H1 (cell line): ENCODE measurements around the gene TLK2. TPM values are rescaled to one million over a fixed set of nuclear protein-coding genes. Genes with fewer than 3 reads are reported as not detected.
"Not testable (repeated sequence)": the region's sequence is repeated elsewhere in the genome, so short reads cannot be mapped to it uniquely, and the experiment has no call there.

Experiments
- CTCF ChIA-PET: fragments of 300-600 bp; sonication (Branson Sonifier 250); formaldehyde crosslinking; loops from one replicate; lab custom pipeline; 2021; ENCODE audit not compliant: partially characterized antibody; lab: Charles Lee
- POLR2A ChIA-PET: fragments of 300-600 bp; sonication (Branson Sonifier 250); formaldehyde crosslinking; loops from one replicate; lab custom pipeline; 2021; ENCODE audit warnings: inconsistent platforms; ENCODE audit not compliant: partially characterized antibody; lab: Charles Lee
- DNase-seq, 2 experiments: peaks; one replicate each; pipeline versions ENCODE4 v3.0.0 to v3.0.0-alpha.2; 2010 to 2022; ENCODE audit warnings: low spot score in 2 of 2, low read depth in 1 of 2, mixed read lengths in 1 of 2
- FAIRE-seq: peaks from 2 replicates; lab custom pipeline; 2011; peaks lifted over from hg19 to GRCh38; lab: Jason Lieb, UNC
- H2AFZ ChIP-seq: 2 replicates; pipeline ENCODE4 v1.8.1; 2012; ENCODE audit warnings: low read length, inconsistent platforms
- H2AK5ac ChIP-seq: 2 replicates; pipeline ENCODE4 v1.6.1; 2013; ENCODE audit warnings: low read depth, low read length
- H2BK120ac ChIP-seq: replicated peaks from 2 replicates; pipeline ENCODE3; 2013; ENCODE audit warnings: low read depth, low read length, inconsistent platforms
- H2BK12ac ChIP-seq: 2 replicates; pipeline ENCODE4 v1.6.1; 2013; ENCODE audit warnings: low read depth, low read length
- H2BK15ac ChIP-seq: 2 replicates; pipeline ENCODE4 v1.6.1; 2013; ENCODE audit warnings: low read length
- H2BK20ac ChIP-seq: 2 replicates; pipeline ENCODE4 v1.6.1; 2013; ENCODE audit warnings: low read length
- H2BK5ac ChIP-seq: 2 replicates; pipeline ENCODE4 v1.6.1; 2013; ENCODE audit warnings: low read depth, low read length
- H3K14ac ChIP-seq: 2 replicates; pipeline ENCODE4 v1.6.1; 2013; ENCODE audit warnings: inconsistent platforms; ENCODE audit not compliant: insufficient read length
- H3K18ac ChIP-seq: 2 replicates; pipeline ENCODE4 v1.6.1; 2013; ENCODE audit warnings: low read length; ENCODE audit errors: extremely low read depth
- H3K23ac ChIP-seq: 2 replicates; pipeline ENCODE4 v1.6.1; 2013; ENCODE audit warnings: inconsistent platforms; ENCODE audit not compliant: insufficient read length
- H3K23me2 ChIP-seq: 2 replicates; pipeline ENCODE4 v1.6.1; 2013; ENCODE audit warnings: low read depth, low read length
- H3K27ac ChIP-seq: 2 replicates; pipeline ENCODE4 v1.6.1; 2011; ENCODE audit warnings: low read depth, low read length, inconsistent platforms
- H3K27me3 ChIP-seq, 4 experiments: replicated peaks in 1 of 4; 1 replicate in 1 of 4; 2 replicates in 3 of 4; pipeline versions ENCODE4 v1.6.1 to v1.8.1; 2011 to 2013; ENCODE audit warnings: low read length in 3 of 4, mild to moderate bottlenecking in 3 of 4, inconsistent platforms in 2 of 4, mixed read lengths in 2 of 4, moderate library complexity in 1 of 4; ENCODE audit not compliant: control insufficient read depth in 3 of 4, insufficient read depth in 3 of 4; ENCODE audit errors: extremely low read depth in 1 of 4
- H3K36me3 ChIP-seq, 4 experiments: 2 replicates each; pipeline versions ENCODE4 v1.6.1 to v1.8.1; 2011 to 2013; ENCODE audit warnings: mild to moderate bottlenecking in 4 of 4, low read length in 3 of 4, moderate library complexity in 2 of 4, control low read depth in 1 of 4, inconsistent platforms in 1 of 4; ENCODE audit not compliant: insufficient read depth in 4 of 4, control insufficient read depth in 2 of 4
- H3K4ac ChIP-seq: replicated peaks from 2 replicates; pipeline ENCODE3; 2013; ENCODE audit warnings: low read length, low read depth, mixed read lengths, inconsistent platforms; ENCODE audit not compliant: insufficient read length
- H3K4me1 ChIP-seq, 4 experiments: replicated peaks in 1 of 4; 1 replicate in 1 of 4; 2 replicates in 3 of 4; pipeline versions ENCODE4 v1.6.1 to v1.8.1; 2011 to 2013; ENCODE audit warnings: low read length in 3 of 4, inconsistent platforms in 2 of 4, mixed read lengths in 1 of 4; ENCODE audit not compliant: insufficient read depth in 4 of 4, control insufficient read depth in 3 of 4
- H3K4me2 ChIP-seq, 2 experiments: 2 replicates each; pipeline versions ENCODE4 v1.6.1 to v1.8.1; 2011 to 2013; ENCODE audit warnings: low read depth in 2 of 2, low read length in 2 of 2, control low read depth in 1 of 2, inconsistent platforms in 1 of 2, mild to moderate bottlenecking in 1 of 2; ENCODE audit not compliant: insufficient read depth in 1 of 2
- H3K4me3 ChIP-seq, 4 experiments: fragments of 200-600, 300-600 bp in 1 of 4; sonication (generic), shearing (Covaris generic), sonication (Bioruptor Twin) in 1 of 4; 2 replicates each; pipeline versions ENCODE4 v1.5.1 to v1.8.1; 2011 to 2016; ENCODE audit warnings: low read length in 4 of 4, low read depth in 3 of 4, control low read depth in 2 of 4, inconsistent platforms in 2 of 4, mild to moderate bottlenecking in 2 of 4, mixed read lengths in 1 of 4, moderate library complexity in 1 of 4; ENCODE audit not compliant: insufficient read depth in 2 of 4; ENCODE audit errors: extremely low read depth in 1 of 4
- H3K56ac ChIP-seq: replicated peaks from 2 replicates; pipeline ENCODE3; 2013; ENCODE audit warnings: low read depth, mild to moderate bottlenecking, mixed read lengths, low read length, inconsistent platforms; ENCODE audit not compliant: insufficient read length
- H3K79me1 ChIP-seq: 2 replicates; pipeline ENCODE4 v1.6.1; 2013; ENCODE audit warnings: low read depth, low read length, control low read depth
- H3K79me2 ChIP-seq, 2 experiments: 2 replicates each; pipeline versions ENCODE4 v1.6.1 to v1.8.1; 2012 to 2013; ENCODE audit warnings: low read length in 2 of 2, mild to moderate bottlenecking in 2 of 2, inconsistent platforms in 1 of 2; ENCODE audit not compliant: insufficient read depth in 2 of 2, control insufficient read depth in 1 of 2
- H3K9ac ChIP-seq, 4 experiments: replicated peaks in 1 of 4; 1 replicate in 1 of 4; 2 replicates in 3 of 4; pipeline versions ENCODE4 v1.6.1 to v1.8.1; 2011 to 2013; ENCODE audit warnings: low read depth in 3 of 4, low read length in 3 of 4, control low read depth in 2 of 4, mild to moderate bottlenecking in 2 of 4, moderate library complexity in 2 of 4, inconsistent platforms in 1 of 4; ENCODE audit errors: extremely low read depth in 1 of 4
- H3K9me3 ChIP-seq, 2 experiments: 2 replicates each; pipeline versions ENCODE4 v1.6.1 to v1.8.1; 2012 to 2013; ENCODE audit warnings: mild to moderate bottlenecking in 2 of 2, moderate library complexity in 2 of 2, control low read depth in 1 of 2, inconsistent platforms in 1 of 2, low read depth in 1 of 2, low read length in 1 of 2, mixed read lengths in 1 of 2; ENCODE audit not compliant: insufficient read depth in 2 of 2
- H4K20me1 ChIP-seq, 2 experiments: replicated peaks in 1 of 2; 2 replicates each; pipeline versions ENCODE3 to v1.8.1; 2011 to 2013; ENCODE audit warnings: inconsistent platforms in 2 of 2, low read length in 2 of 2, mild to moderate bottlenecking in 1 of 2; ENCODE audit not compliant: insufficient read depth in 2 of 2, control insufficient read depth in 1 of 2
- H4K5ac ChIP-seq: 2 replicates; pipeline ENCODE4 v1.6.1; 2013; ENCODE audit warnings: low read length, low read depth, mixed read lengths, inconsistent platforms; ENCODE audit not compliant: insufficient read length
- H4K8ac ChIP-seq: 2 replicates; pipeline ENCODE4 v1.8.0; 2013; ENCODE audit warnings: mild to moderate bottlenecking, moderate library complexity, low read length, inconsistent platforms; ENCODE audit not compliant: insufficient read depth; ENCODE audit errors: extremely low read depth
- H4K91ac ChIP-seq: replicated peaks from 2 replicates; pipeline ENCODE3; 2013; ENCODE audit warnings: low read length, mixed read lengths, inconsistent platforms; ENCODE audit not compliant: insufficient read length
- WGBS, 2 experiments: shearing (Covaris generic) in 1 of 2; methylation state at CpG; one replicate each; pipeline versions ENCODE4 v1.1.6 to v1.1.7; 2013 to 2015; ENCODE audit warnings: low lambda C conversion rate in 2 of 2, mixed read lengths in 2 of 2, inconsistent platforms in 1 of 2, low coverage in 1 of 2, missing lambda C conversion rate in 1 of 2; ENCODE audit not compliant: insufficient replicate concordance in 2 of 2, insufficient coverage in 1 of 2, insufficient read length in 1 of 2; ENCODE audit errors: extremely low coverage in 1 of 2, missing lambda C conversion rate in 1 of 2; 5-methylcytosine and 5-hydroxymethylcytosine counted together
- polyA plus RNA-seq, 7 experiments: library from polyadenylated mRNA; depleted of rRNA in 3 of 7; stranded (reverse) in 5 of 7; unstranded in 2 of 7; fragments of >200 nt in 5 of 7; fragments of 200-250 nt in 2 of 7; gene quantifications; 1 replicate in 5 of 7; 2 replicates in 1 of 7; 4 replicates in 1 of 7; pipeline versions ENCODE4 v1.2.1 to v1.2.3, GENCODE V29; 2011 to 2013; ENCODE audit warnings: missing spikeins in 2 of 7, mixed read lengths in 2 of 7
- total RNA-seq: library from RNA; stranded (reverse); fragmentation: NEBNext Ultra II Directional; extraction: Animal tissue kit (Norgen Biotek cat#: 25700); gene quantifications from 2 replicates; pipeline ENCODE4 v1.2.1, GENCODE V29; 2021

Gene TLK2
- total and polyA plus RNA-seq, 2 of the 8 experiments (the other 6 are each of a cell fraction or from before 2014, with no cell fraction given) = 43.1 to 59.9 TPM

GRCh38 chr17:62557532-62557931 lies 78.9 kb downstream of the TLK2 start:
- WGBS, 2 experiments = 91% methylated on average over 5 of the region's 5 CpGs; no CpG with 5 or more reads in 1 of the 2 experiments
- H3K4ac ChIP-seq, H3K9me3 ChIP-seq, H4K5ac ChIP-seq, H2BK120ac ChIP-seq, H2BK5ac ChIP-seq, DNase-seq, H3K79me1 ChIP-seq, H2AFZ ChIP-seq, H3K79me2 ChIP-seq, H2BK12ac ChIP-seq, H3K56ac ChIP-seq, H3K27me3 ChIP-seq, H3K4me2 ChIP-seq, POLR2A ChIA-PET, H4K20me1 ChIP-seq, H3K27ac ChIP-seq, H3K4me3 ChIP-seq, H3K14ac ChIP-seq, H2AK5ac ChIP-seq, H2BK20ac ChIP-seq, H3K4me1 ChIP-seq, H2BK15ac ChIP-seq, H3K23ac ChIP-seq, H4K8ac ChIP-seq, H3K23me2 ChIP-seq, H3K18ac ChIP-seq, H4K91ac ChIP-seq, FAIRE-seq, H3K9ac ChIP-seq: not testable (repeated sequence)
- peaks cover 0 to 12% (median 0%) of the 10 kb centered on the region in 4 experiments; a peak in 2 of 8 replicates for H3K36me3 ChIP-seq
- CTCF ChIA-PET = interaction anchor here (0.6 kb wide), 1 partner anchor 29 kb away, joined by 3 read pairs; no protein-coding TSS in a partner anchor

DNA sequence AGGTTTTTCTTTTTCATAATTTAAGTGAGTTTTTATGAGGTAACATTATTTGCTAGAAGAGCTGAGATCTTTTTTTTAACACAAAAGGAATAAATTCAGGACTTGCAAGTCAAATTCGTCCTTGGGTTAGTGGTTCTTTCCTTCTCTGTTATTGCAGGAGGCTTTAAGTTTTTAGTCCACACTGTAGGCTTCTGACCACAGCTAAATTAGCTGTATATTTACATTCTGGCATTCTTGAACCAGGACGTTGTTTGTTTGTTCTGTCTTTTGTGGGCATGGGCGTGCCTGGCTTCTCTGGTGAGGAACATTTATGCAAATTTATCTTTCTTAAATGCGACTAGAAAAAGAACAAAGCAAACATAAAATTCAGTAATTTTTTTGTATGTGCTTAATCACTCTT lies 80.3 kb downstream of the TLK2 start:
- CTCF ChIA-PET = interaction anchor here (1.0 kb wide), 1 partner anchor 134 kb away, joined by 3 read pairs; no protein-coding TSS in a partner anchor
- H3K9ac ChIP-seq, DNase-seq, H3K4me2 ChIP-seq, H4K8ac ChIP-seq, H3K4me1 ChIP-seq, H4K20me1 ChIP-seq, H3K27me3 ChIP-seq, H2BK120ac ChIP-seq, H3K23ac ChIP-seq, H2BK20ac ChIP-seq, H3K23me2 ChIP-seq, H3K79me1 ChIP-seq, H4K91ac ChIP-seq, H2BK15ac ChIP-seq, H2BK5ac ChIP-seq, H3K4me3 ChIP-seq, H3K27ac ChIP-seq, H3K18ac ChIP-seq, H2AK5ac ChIP-seq, H3K4ac ChIP-seq, H3K14ac ChIP-seq, H3K79me2 ChIP-seq, FAIRE-seq, POLR2A ChIA-PET, H2BK12ac ChIP-seq, H4K5ac ChIP-seq, H3K9me3 ChIP-seq, H3K56ac ChIP-seq, H2AFZ ChIP-seq: not testable (repeated sequence)
- peaks cover 0 to 20% (median 0%) of the 10 kb centered on the region in 4 experiments; a peak in 2 of 8 replicates for H3K36me3 ChIP-seq
- WGBS, 2 experiments = 79% methylated on average over 4 of the region's 4 CpGs; no CpG with 5 or more reads in 1 of the 2 experiments
